K562 (cell line): Measurements from ENCODE around the gene ZC3H10. TPM values are rescaled to one million over a fixed set of nuclear protein-coding genes. Genes with fewer than 3 reads are reported as not detected.
A peak's percentile ranks its signal among the peaks of the same experiment; 100 is the strongest.

Experiments
- ARNT ChIP-seq, 2 experiments: fragments of 450-650 bp; IDR thresholded peaks; 2 replicates each; pipeline ENCODE4 v1.6.1; 2016; ENCODE audit warnings: mild to moderate bottlenecking in 1 of 2
- FUS ChIP-seq: fragments of 200-400 bp; formaldehyde crosslinking; optimal IDR thresholded peaks from 2 replicates; pipeline ENCODE3; 2017; ENCODE audit warnings: low read depth, low read length
- MTA1 ChIP-seq: fragments of 450-650 bp; IDR thresholded peaks from 2 replicates; pipeline ENCODE4 v1.6.1; 2017; ENCODE audit warnings: borderline replicate concordance
- MTA3 ChIP-seq: fragments of 450-650 bp; formaldehyde crosslinking; IDR thresholded peaks from 2 replicates; pipeline ENCODE4 v1.6.1; 2017; ENCODE audit warnings: mild to moderate bottlenecking, borderline replicate concordance
- MXI1 ChIP-seq: IDR thresholded peaks from 2 replicates; pipeline ENCODE4 v1.6.1; 2011; ENCODE audit warnings: low read depth, mild to moderate bottlenecking, improper control_type of control experiment, low read length
- NBN ChIP-seq: fragments of 450-650 bp; IDR thresholded peaks from 2 replicates; pipeline ENCODE4 v1.6.1; 2016; ENCODE audit warnings: low read depth, mild to moderate bottlenecking
- NFYB ChIP-seq: IDR thresholded peaks from 2 replicates; pipeline ENCODE4 v1.6.1; 2011; ENCODE audit warnings: mild to moderate bottlenecking, moderate library complexity; ENCODE audit not compliant: insufficient read length; ENCODE audit errors: extremely low read depth
- PML ChIP-seq: IDR thresholded peaks from 2 replicates; pipeline ENCODE4 v1.6.1; 2012; ENCODE audit warnings: low read length, inconsistent platforms
- SIN3B ChIP-seq: fragments of 450-650 bp; IDR thresholded peaks from 2 replicates; pipeline ENCODE4 v1.6.1; 2017; ENCODE audit warnings: low read depth, mild to moderate bottlenecking, moderate library complexity
- TOE1 ChIP-seq, 2 experiments: fragments of 450-650 bp in 1 of 2; sonication (generic) in 1 of 2; formaldehyde crosslinking in 1 of 2; IDR thresholded peaks; 2 replicates each; pipeline versions ENCODE4 v1.7.1 to v1.8.0; 2016 to 2022; ENCODE audit warnings: borderline replicate concordance in 2 of 2, mild to moderate bottlenecking in 2 of 2, antibody characterized with exemption in 1 of 2, inconsistent platforms in 1 of 2, low read depth in 1 of 2, missing genetic modification reagents in 1 of 2, moderate library complexity in 1 of 2
- XRCC4 ChIP-seq: IDR thresholded peaks from one replicate; pipeline ENCODE4 v1.6.1; 2011; ENCODE audit not compliant: insufficient read depth, insufficient read length; ENCODE audit errors: extremely low read depth
- YY1 ChIP-seq, 3 experiments: IDR thresholded peaks; 2 replicates each; pipeline ENCODE4 v1.6.1; 2011; ENCODE audit warnings: low read length in 2 of 3, mild to moderate bottlenecking in 2 of 3, moderate library complexity in 2 of 3, borderline replicate concordance in 1 of 3, control low read depth in 1 of 3, low read depth in 1 of 3; ENCODE audit not compliant: insufficient read depth in 3 of 3, insufficient replicate concordance in 2 of 3, control insufficient read depth in 1 of 3, insufficient read length in 1 of 3; ENCODE audit errors: extremely low read depth in 1 of 3
- ZBED1 ChIP-seq: IDR thresholded peaks from 2 replicates; pipeline ENCODE4 v1.6.1; 2014
- ZNF124 ChIP-seq: sonication (generic); formaldehyde crosslinking; IDR thresholded peaks from 2 replicates; pipeline ENCODE4 v1.8.1; 2022; ENCODE audit warnings: missing genetic modification reagents
- polyA plus RNA-seq, 8 experiments: library from polyadenylated mRNA; depleted of rRNA in 4 of 8; stranded (reverse) in 5 of 8; unstranded in 3 of 8; fragments of >200 nt; fragmentation: Nextera tagmentation in 2 of 8; fragmentation: Illumina TruSeq in 1 of 8; extraction: Ambion mirVana in 2 of 8; extraction: Trizol in 1 of 8; gene quantifications; 2 replicates each; pipeline versions ENCODE4 v1.2.1 to v1.2.3, GENCODE V29; 2011 to 2014; ENCODE audit warnings: inconsistent platforms in 1 of 8, missing spikeins in 1 of 8
- total RNA-seq, 7 experiments: library from RNA; depleted of rRNA in 6 of 7; stranded (reverse); fragments of >200 nt in 6 of 7; fragmentation: Illumina TruSeq in 2 of 7; extraction: Trizol in 2 of 7; gene quantifications; 2 replicates each; pipeline versions ENCODE4 v1.2.1 to v1.2.3, GENCODE V29; 2011 to 2021; ENCODE audit warnings: low replicate concordance in 1 of 7
- TF ChIP-seq, protein P1 (sequence below), 3 experiments: fragments of 200-800 bp in 1 of 3; sonication (Bioruptor generic) in 1 of 3; sonication (generic) in 1 of 3; formaldehyde crosslinking in 1 of 3; IDR thresholded peaks; 2 replicates each; pipeline versions ENCODE4 v1.6.1 to v1.8.0; 2016 to 2022; ENCODE audit warnings: mild to moderate bottlenecking in 2 of 3, missing compliant biosample characterization in 2 of 3, missing genetic modification characterization in 2 of 3, missing genetic modification reagents in 1 of 3
- TF ChIP-seq, protein P2 (sequence below): sonication (generic); formaldehyde crosslinking; IDR thresholded peaks from 2 replicates; pipeline ENCODE4 v1.8.1; 2023; ENCODE audit warnings: mild to moderate bottlenecking, missing genetic modification reagents, moderate library complexity
- TF ChIP-seq, protein P3 (sequence below): fragments of 250-450 bp; sonication (Bioruptor Pico); IDR thresholded peaks from 2 replicates; pipeline ENCODE4 v1.9.0; 2021; ENCODE audit warnings: mild to moderate bottlenecking, inconsistent platforms
- TF ChIP-seq, protein P4 (sequence below), 2 experiments: IDR thresholded peaks; 2 replicates each; pipeline ENCODE4 v1.6.1; 2012; ENCODE audit warnings: improper control_type of control experiment in 2 of 2, low read depth in 2 of 2, low read length in 2 of 2, borderline replicate concordance in 1 of 2

ZC3H10 gene
- total and polyA plus RNA-seq, 9 of the 15 experiments (the other 6 are each of a cell fraction or from before 2014, with no cell fraction given), result 0.31 to 4.1 (median 1.6) TPM

DNA sequence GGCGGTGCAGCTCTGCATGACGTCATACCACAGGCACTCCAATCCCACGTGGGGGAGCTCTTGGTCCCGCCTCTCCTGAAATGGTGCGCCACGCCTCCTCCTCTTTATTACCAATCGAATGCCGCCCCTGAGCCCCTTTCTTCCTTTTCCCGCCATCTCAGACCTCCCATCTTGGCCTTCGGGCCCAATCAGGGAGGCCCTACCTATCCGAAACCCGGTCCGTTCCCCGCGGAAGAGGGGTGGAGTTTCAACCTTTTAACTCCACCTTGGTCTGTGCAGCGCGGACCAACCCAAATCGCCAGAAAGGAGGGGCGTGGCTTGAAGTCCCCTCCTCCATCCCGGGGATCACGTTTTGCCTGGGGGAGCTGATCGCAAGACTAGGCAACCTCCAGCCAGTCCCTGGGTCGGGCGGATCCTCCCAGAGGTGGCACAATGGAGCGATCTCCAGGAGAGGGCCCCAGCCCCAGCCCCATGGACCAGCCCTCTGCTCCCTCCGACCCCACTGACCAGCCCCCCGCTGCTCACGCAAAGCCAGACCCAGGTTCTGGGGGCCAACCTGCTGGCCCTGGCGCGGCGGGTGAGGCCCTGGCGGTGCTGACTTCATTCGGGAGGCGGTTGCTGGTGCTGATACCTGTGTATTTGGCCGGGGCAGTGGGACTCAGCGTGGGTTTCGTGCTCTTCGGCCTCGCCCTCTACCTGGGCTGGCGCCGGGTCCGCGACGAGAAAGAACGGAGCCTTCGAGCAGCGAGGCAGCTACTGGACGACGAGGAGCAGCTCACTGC, 10.0 kb downstream of the ZC3H10 start, which contains the start of gene ESYT1 (continued):
- TF ChIP-seq TOE1 (IDR thresholded peaks at IDR 0.05; ENCODE audit: borderline replicate concordance) (0 out of 2 replicates have a peak, but pooled peaks have one; percentile 48), TOE1 (CRISPR knock-in tag; IDR thresholded peaks at IDR 0.05; ENCODE audit: borderline replicate concordance, low read depth) (no peak), SIN3B (no peak), ZBED1 (no peak; the same call in 1 of the 2 replicates), ZNF124 (CRISPR knock-in tag) (no peak), MTA1 (peak; percentile 24; the same call in 1 of the 2 replicates), NBN (no peak; the same call in 1 of the 2 replicates), XRCC4 (no peak), PML (peak; percentile 10), ARNT (IDR thresholded peaks at IDR 0.05) (0 out of 4 replicates have a peak, but pooled peaks of 1 of the 2 experiments have one; percentile 11), NFYB (peak; percentile 72), YY1 (IDR thresholded peaks at IDR 0.05; ENCODE audit: borderline replicate concordance in 1 of 3, control insufficient read depth in 1 of 3, extremely low read depth in 1 of 3, insufficient read depth in 3 of 3, insufficient read length in 1 of 3, insufficient replicate concordance in 2 of 3, low read depth in 1 of 3, low read length in 2 of 3) (peak in 2 of 3 experiments; percentile 43 to 56), MTA3 (peak; percentile 77; the same call in 1 of the 2 replicates), MXI1 (peak; percentile 83), FUS (no peak)
- TF ChIP-seq, protein P1, sequence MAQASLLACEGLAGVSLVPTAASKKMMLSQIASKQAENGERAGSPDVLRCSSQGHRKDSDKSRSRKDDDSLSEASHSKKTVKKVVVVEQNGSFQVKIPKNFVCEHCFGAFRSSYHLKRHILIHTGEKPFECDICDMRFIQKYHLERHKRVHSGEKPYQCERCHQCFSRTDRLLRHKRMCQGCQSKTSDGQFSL (CRISPR knock-in tag; IDR thresholded peaks at IDR 0.05), result peak; percentile 61
- TF ChIP-seq, protein P1 (tag; IDR thresholded peaks at IDR 0.05), result peak in 1 of 2 experiments; percentile 71; a peak in 2 of 4 replicates
- TF ChIP-seq, protein P2, sequence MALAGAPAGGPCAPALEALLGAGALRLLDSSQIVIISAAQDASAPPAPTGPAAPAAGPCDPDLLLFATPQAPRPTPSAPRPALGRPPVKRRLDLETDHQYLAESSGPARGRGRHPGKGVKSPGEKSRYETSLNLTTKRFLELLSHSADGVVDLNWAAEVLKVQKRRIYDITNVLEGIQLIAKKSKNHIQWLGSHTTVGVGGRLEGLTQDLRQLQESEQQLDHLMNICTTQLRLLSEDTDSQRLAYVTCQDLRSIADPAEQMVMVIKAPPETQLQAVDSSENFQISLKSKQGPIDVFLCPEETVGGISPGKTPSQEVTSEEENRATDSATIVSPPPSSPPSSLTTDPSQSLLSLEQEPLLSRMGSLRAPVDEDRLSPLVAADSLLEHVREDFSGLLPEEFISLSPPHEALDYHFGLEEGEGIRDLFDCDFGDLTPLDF (CRISPR knock-in tag), result peak; percentile 98
- TF ChIP-seq, protein P3, sequence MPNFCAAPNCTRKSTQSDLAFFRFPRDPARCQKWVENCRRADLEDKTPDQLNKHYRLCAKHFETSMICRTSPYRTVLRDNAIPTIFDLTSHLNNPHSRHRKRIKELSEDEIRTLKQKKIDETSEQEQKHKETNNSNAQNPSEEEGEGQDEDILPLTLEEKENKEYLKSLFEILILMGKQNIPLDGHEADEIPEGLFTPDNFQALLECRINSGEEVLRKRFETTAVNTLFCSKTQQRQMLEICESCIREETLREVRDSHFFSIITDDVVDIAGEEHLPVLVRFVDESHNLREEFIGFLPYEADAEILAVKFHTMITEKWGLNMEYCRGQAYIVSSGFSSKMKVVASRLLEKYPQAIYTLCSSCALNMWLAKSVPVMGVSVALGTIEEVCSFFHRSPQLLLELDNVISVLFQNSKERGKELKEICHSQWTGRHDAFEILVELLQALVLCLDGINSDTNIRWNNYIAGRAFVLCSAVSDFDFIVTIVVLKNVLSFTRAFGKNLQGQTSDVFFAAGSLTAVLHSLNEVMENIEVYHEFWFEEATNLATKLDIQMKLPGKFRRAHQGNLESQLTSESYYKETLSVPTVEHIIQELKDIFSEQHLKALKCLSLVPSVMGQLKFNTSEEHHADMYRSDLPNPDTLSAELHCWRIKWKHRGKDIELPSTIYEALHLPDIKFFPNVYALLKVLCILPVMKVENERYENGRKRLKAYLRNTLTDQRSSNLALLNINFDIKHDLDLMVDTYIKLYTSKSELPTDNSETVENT (CRISPR knock-in tag), result peak; percentile 70; the same call in 1 of the 2 replicates
- TF ChIP-seq, protein P4, sequence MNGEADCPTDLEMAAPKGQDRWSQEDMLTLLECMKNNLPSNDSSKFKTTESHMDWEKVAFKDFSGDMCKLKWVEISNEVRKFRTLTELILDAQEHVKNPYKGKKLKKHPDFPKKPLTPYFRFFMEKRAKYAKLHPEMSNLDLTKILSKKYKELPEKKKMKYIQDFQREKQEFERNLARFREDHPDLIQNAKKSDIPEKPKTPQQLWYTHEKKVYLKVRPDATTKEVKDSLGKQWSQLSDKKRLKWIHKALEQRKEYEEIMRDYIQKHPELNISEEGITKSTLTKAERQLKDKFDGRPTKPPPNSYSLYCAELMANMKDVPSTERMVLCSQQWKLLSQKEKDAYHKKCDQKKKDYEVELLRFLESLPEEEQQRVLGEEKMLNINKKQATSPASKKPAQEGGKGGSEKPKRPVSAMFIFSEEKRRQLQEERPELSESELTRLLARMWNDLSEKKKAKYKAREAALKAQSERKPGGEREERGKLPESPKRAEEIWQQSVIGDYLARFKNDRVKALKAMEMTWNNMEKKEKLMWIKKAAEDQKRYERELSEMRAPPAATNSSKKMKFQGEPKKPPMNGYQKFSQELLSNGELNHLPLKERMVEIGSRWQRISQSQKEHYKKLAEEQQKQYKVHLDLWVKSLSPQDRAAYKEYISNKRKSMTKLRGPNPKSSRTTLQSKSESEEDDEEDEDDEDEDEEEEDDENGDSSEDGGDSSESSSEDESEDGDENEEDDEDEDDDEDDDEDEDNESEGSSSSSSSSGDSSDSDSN (IDR thresholded peaks at IDR 0.05; ENCODE audit: borderline replicate concordance in 1 of 2, low read depth in 2 of 2, low read length in 2 of 2), result 0 out of 4 replicates have a peak, but pooled peaks of 1 of the 2 experiments have one; percentile 44
